Stimulated activated CD4-positive, alpha-beta T cell treated with anti-CD3 and anti-CD28 coated beads, Interleukin-15, amount 100 ng/mL, for 24 hours (primary cell): ENCODE results near the gene CYP2U1.
A peak's percentile ranks its signal among the peaks of the same experiment; 100 is the strongest.

Experiments
- DNase-seq: peaks from one replicate; pipeline ENCODE4 v3.0.0-alpha.2; 2020

Gene CYP2U1

GRCh38 chr4:107987916-107988762 lies 56.8 kb downstream of the CYP2U1 start:
- no peak for DNase-seq

GRCh38 chr4:107988763-107989035 lies 57.4 kb downstream of the CYP2U1 start:
- DNase-seq: no peak

GRCh38 chr4:107989162-107989536 lies 57.8 kb downstream of the CYP2U1 start:
- no peak for DNase-seq

GRCh38 chr4:107989537-107990386 lies 58.4 kb downstream of the CYP2U1 start, which contains the start of gene HADH:
Gene HADH, plus strand, starts transcription at chr4:107989889. Its CDS starts 44 bp downstream, at chr4:107989933.
- DNase-seq: peak; percentile 95

- no peak for DNase-seq
Observed at GRCh38 chr4:107991945-107992630, 60.7 kb downstream of the CYP2U1 start.

- DNase-seq: no peak
Observed at GRCh38 chr4:107993969-107994368, 62.6 kb downstream of the CYP2U1 start.

GRCh38 chr4:107994894-107995293 lies 63.5 kb downstream of the CYP2U1 start:
- DNase-seq: no peak

GRCh38 chr4:107996949-107997788 lies 65.8 kb downstream of the CYP2U1 start:
- no peak for DNase-seq

GRCh38 chr4:107997794-107998193 lies 66.4 kb downstream of the CYP2U1 start:
- no peak for DNase-seq

- no peak for DNase-seq
Observed at GRCh38 chr4:107999932-108000539, 68.7 kb downstream of the CYP2U1 start.

- DNase-seq: no peak
Observed at GRCh38 chr4:108001540-108002135, 70.3 kb downstream of the CYP2U1 start.
